CD8-positive, alpha-beta memory T cell (primary cell): Measurements from ENCODE around the gene NDUFV1. TPM values are rescaled to one million over a fixed set of nuclear protein-coding genes. Genes with fewer than 3 reads are reported as not detected.

Experiments
- CTCF ChIA-PET: fragments of 350-600 bp; sonication (Branson Sonifier 250); formaldehyde crosslinking; loops from one replicate; lab custom pipeline; 2021; ENCODE audit warnings: antibody characterized with exemption; lab: Charles Lee
- POLR2A ChIA-PET: fragments of 350-600 bp; sonication (Branson Sonifier 250); formaldehyde crosslinking; loops from one replicate; lab custom pipeline; 2021; ENCODE audit warnings: antibody characterized with exemption; lab: Charles Lee
- DNase-seq, 5 donors: peaks; one replicate each; pipeline versions ENCODE4 v3.0.0 to v3.0.0-alpha.2; 2020 to 2022; ENCODE audit warnings: mixed read lengths in 1 of 5
- H3K27ac ChIP-seq: one replicate; pipeline ENCODE4 v1.7.0; 2013; ENCODE audit warnings: low read depth, mild to moderate bottlenecking, low read length, moderate library complexity
- H3K27me3 ChIP-seq: 2 replicates; pipeline ENCODE4 v1.7.0; 2013; ENCODE audit warnings: low read length, mild to moderate bottlenecking; ENCODE audit not compliant: insufficient read depth, poor library complexity, severe bottlenecking
- H3K36me3 ChIP-seq: 2 replicates; pipeline ENCODE4 v1.7.0; 2013; ENCODE audit warnings: mild to moderate bottlenecking, low read length, moderate library complexity; ENCODE audit not compliant: insufficient read depth
- H3K4me1 ChIP-seq: 2 replicates; pipeline ENCODE4 v1.7.0; 2013; ENCODE audit warnings: mild to moderate bottlenecking, low read length, moderate library complexity; ENCODE audit not compliant: insufficient read depth
- H3K4me3 ChIP-seq: 2 replicates; pipeline ENCODE4 v1.7.0; 2013; ENCODE audit warnings: mild to moderate bottlenecking, low read length
- H3K9me3 ChIP-seq: 2 replicates; pipeline ENCODE4 v1.7.0; 2013; ENCODE audit warnings: mild to moderate bottlenecking, low read length
- H3K27ac Mint-ChIP-seq, 8 donors: one replicate each; pipeline ENCODE4 v1.8.0; 2020 to 2021; ENCODE audit warnings: mixed read lengths in 8 of 8, mild to moderate bottlenecking in 6 of 8, inconsistent platforms in 3 of 8, moderate library complexity in 3 of 8
- H3K27me3 Mint-ChIP-seq, 2 donors: one replicate each; pipeline ENCODE4 v1.8.0; 2020 to 2021; ENCODE audit warnings: mixed read lengths in 2 of 2, mild to moderate bottlenecking in 1 of 2, moderate library complexity in 1 of 2
- H3K36me3 Mint-ChIP-seq, 3 donors: one replicate each; pipeline ENCODE4 v1.8.0; 2020 to 2021; ENCODE audit warnings: mixed read lengths in 3 of 3, inconsistent platforms in 1 of 3, mild to moderate bottlenecking in 1 of 3
- H3K4me1 Mint-ChIP-seq, 3 donors: one replicate each; pipeline ENCODE4 v1.8.0; 2020 to 2021; ENCODE audit warnings: mixed read lengths in 3 of 3, inconsistent platforms in 1 of 3, mild to moderate bottlenecking in 1 of 3
- H3K4me3 Mint-ChIP-seq, 7 donors: one replicate each; pipeline ENCODE4 v1.8.0; 2020 to 2021; ENCODE audit warnings: mixed read lengths in 7 of 7, mild to moderate bottlenecking in 6 of 7, moderate library complexity in 4 of 7, inconsistent platforms in 2 of 7
- H3K9me3 Mint-ChIP-seq, 5 donors: one replicate each; pipeline ENCODE4 v1.8.0; 2020 to 2022; ENCODE audit warnings: mixed read lengths in 5 of 5, mild to moderate bottlenecking in 3 of 5, moderate library complexity in 2 of 5, inconsistent platforms in 1 of 5
- polyA plus RNA-seq: library from polyadenylated mRNA; unstranded; fragments of 300-500 nt; fragmentation: Illumina TruSeq; gene quantifications from one replicate; pipeline ENCODE4 v1.2.3, GENCODE V29; 2021
- total RNA-seq, 2 experiments: library from RNA; stranded (reverse); gene quantifications; one replicate each; pipeline ENCODE4 v1.2.3, GENCODE V29; 2021

The NDUFV1 gene
- total and polyA plus RNA-seq, 3 experiments from 2014 or later = 140 to 326 (median 321) TPM

GRCh38 chr11:67631853-67632174 lies 25.1 kb downstream of the NDUFV1 start:
- no peaks in the 10 kb centered on the region for H3K27me3 Mint-ChIP-seq
- peaks cover 0 to 2% (median 0%) of the 10 kb centered on the region in 3 donors for H3K36me3 Mint-ChIP-seq
- no peaks in the 10 kb centered on the region for H3K9me3 Mint-ChIP-seq
- Histone ChIP-seq H3K27me3 (no peaks in the 10 kb centered on the region), H3K27ac (no peak overlapping the region), H3K9me3 (no peaks in the 10 kb centered on the region), H3K36me3 (no peaks in the 10 kb centered on the region), H3K4me3 (no peak overlapping the region), H3K4me1 (peaks cover 11% of the 10 kb centered on the region)
- H3K4me1 Mint-ChIP-seq = peaks cover 5 to 7% (median 6%) of the 10 kb centered on the region in 3 donors
- H3K27ac Mint-ChIP-seq = peak overlapping the region in 4 of 8 donors; percentile 5 to 86 (median 68)
- ChIA-PET POLR2A (no interaction called here), CTCF (interaction anchor here (1.9 to 7.4 kb wide), 3 partner anchors 17 to 59 kb away, joined by 4 to 88 read pairs (median 80); partner anchors contain the start of gene ACY3)
- H3K4me3 Mint-ChIP-seq = peak overlapping the region; percentile 23 to 89 (median 49)
- DNase-seq = no peak

GRCh38 chr11:67632175-67632981 lies 25.6 kb downstream of the NDUFV1 start:
- H3K4me1 ChIP-seq = peaks cover 11% of the 10 kb centered on the region
- H3K4me1 Mint-ChIP-seq = peaks cover 5 to 7% (median 6%) of the 10 kb centered on the region in 3 donors
- H3K4me3 Mint-ChIP-seq = peak overlapping the region in 5 of 7 donors; percentile 46 to 89 (median 67)
- H3K4me3 ChIP-seq = no peak overlapping the region
- POLR2A ChIA-PET = no interaction called here
- no peak overlapping the region for H3K27ac ChIP-seq
- no peaks in the 10 kb centered on the region for H3K36me3 ChIP-seq
- no peak for DNase-seq
- no peaks in the 10 kb centered on the region for H3K9me3 Mint-ChIP-seq
- no peaks in the 10 kb centered on the region for H3K9me3 ChIP-seq
- peaks cover 0 to 2% (median 0%) of the 10 kb centered on the region in 3 donors for H3K36me3 Mint-ChIP-seq
- H3K27me3 ChIP-seq = no peaks in the 10 kb centered on the region
- H3K27ac Mint-ChIP-seq = peak overlapping the region in 4 of 8 donors; percentile 5 to 86 (median 68)
- CTCF ChIA-PET = interaction anchor here (1.9 to 7.4 kb wide), 3 partner anchors 17 to 59 kb away, joined by 4 to 88 read pairs (median 80); partner anchors contain the start of gene ACY3
- H3K27me3 Mint-ChIP-seq = no peaks in the 10 kb centered on the region

GRCh38 chr11:67632982-67633755 lies 26.4 kb downstream of the NDUFV1 start:
- H3K27me3 Mint-ChIP-seq = no peaks in the 10 kb centered on the region
- ChIA-PET CTCF (interaction anchor here (1.9 to 7.4 kb wide), 3 partner anchors 16 to 58 kb away, joined by 4 to 88 read pairs (median 80); partner anchors contain the start of gene ACY3), POLR2A (no interaction called here)
- peaks cover 5 to 7% (median 6%) of the 10 kb centered on the region in 3 donors for H3K4me1 Mint-ChIP-seq
- no peaks in the 10 kb centered on the region for H3K36me3 ChIP-seq
- H3K9me3 Mint-ChIP-seq = no peaks in the 10 kb centered on the region
- no peaks in the 10 kb centered on the region for H3K9me3 ChIP-seq
- DNase-seq = no peak
- no peak overlapping the region for H3K27ac ChIP-seq
- H3K27me3 ChIP-seq = no peaks in the 10 kb centered on the region
- H3K36me3 Mint-ChIP-seq = peaks cover 0 to 2% (median 0%) of the 10 kb centered on the region in 3 donors
- peaks cover 11% of the 10 kb centered on the region for H3K4me1 ChIP-seq
- peak overlapping the region in 3 of 7 donors; percentile 35 to 76 (median 74) for H3K4me3 Mint-ChIP-seq
- H3K27ac Mint-ChIP-seq = peak overlapping the region in 1 of 8 donors; percentile 51
- H3K4me3 ChIP-seq = no peak overlapping the region

GRCh38 chr11:67633758-67634365 lies 27.1 kb downstream of the NDUFV1 start:
- Histone ChIP-seq H3K27ac (no peak overlapping the region), H3K36me3 (no peaks in the 10 kb centered on the region), H3K4me1 (peaks cover 11% of the 10 kb centered on the region), H3K4me3 (no peak overlapping the region), H3K9me3 (no peaks in the 10 kb centered on the region), H3K27me3 (no peaks in the 10 kb centered on the region)
- Mint-ChIP-seq H3K9me3 (no peaks in the 10 kb centered on the region), H3K27me3 (no peaks in the 10 kb centered on the region), H3K36me3 (peaks cover 0 to 2% (median 0%) of the 10 kb centered on the region in 3 donors), H3K4me3 (peak overlapping the region in 1 of 7 donors; percentile 74), H3K4me1 (peaks cover 5 to 7% (median 6%) of the 10 kb centered on the region in 3 donors), H3K27ac (no peak overlapping the region)
- CTCF ChIA-PET = no interaction called here
- POLR2A ChIA-PET = interaction anchor here (0.5 kb wide), 1 partner anchor 17 kb away, joined by 3 read pairs; no protein-coding TSS in a partner anchor
- DNase-seq = no peak

GRCh38 chr11:67634366-67635230 lies 27.9 kb downstream of the NDUFV1 start:
- H3K4me1 Mint-ChIP-seq = peaks cover 5 to 7% (median 6%) of the 10 kb centered on the region in 3 donors
- ChIA-PET POLR2A (interaction anchor here (0.5 kb wide), 1 partner anchor 16 kb away, joined by 3 read pairs; no protein-coding TSS in a partner anchor), CTCF (interaction anchor here (0.6 kb wide), 1 partner anchor 529 kb away, joined by 3 read pairs; no protein-coding TSS in a partner anchor)
- Histone ChIP-seq H3K4me1 (peaks cover 7% of the 10 kb centered on the region), H3K27me3 (no peaks in the 10 kb centered on the region), H3K27ac (no peak overlapping the region), H3K36me3 (no peaks in the 10 kb centered on the region), H3K9me3 (no peaks in the 10 kb centered on the region), H3K4me3 (no peak overlapping the region)
- H3K27me3 Mint-ChIP-seq = no peaks in the 10 kb centered on the region
- H3K36me3 Mint-ChIP-seq = peaks cover 0 to 2% (median 0%) of the 10 kb centered on the region in 3 donors
- peak overlapping the region in 1 of 7 donors; percentile 82 for H3K4me3 Mint-ChIP-seq
- DNase-seq = no peak
- no peaks in the 10 kb centered on the region for H3K9me3 Mint-ChIP-seq
- H3K27ac Mint-ChIP-seq = no peak overlapping the region

GRCh38 chr11:67635231-67635521 lies 28.4 kb downstream of the NDUFV1 start:
- Histone ChIP-seq H3K4me1 (peaks cover 7% of the 10 kb centered on the region), H3K9me3 (no peaks in the 10 kb centered on the region), H3K27ac (no peak overlapping the region), H3K4me3 (no peak overlapping the region), H3K36me3 (no peaks in the 10 kb centered on the region), H3K27me3 (no peaks in the 10 kb centered on the region)
- Mint-ChIP-seq H3K27ac (no peak overlapping the region), H3K9me3 (no peaks in the 10 kb centered on the region), H3K27me3 (no peaks in the 10 kb centered on the region), H3K36me3 (peaks cover 0 to 2% (median 0%) of the 10 kb centered on the region in 3 donors), H3K4me3 (peak overlapping the region in 1 of 7 donors; percentile 82), H3K4me1 (peaks cover 6 to 8% (median 7%) of the 10 kb centered on the region in 3 donors)
- ChIA-PET CTCF (interaction anchor here (0.6 to 0.9 kb wide), 2 partner anchors 24 to 530 kb away, joined by 3 read pairs; no protein-coding TSS in a partner anchor), POLR2A (interaction anchor here (0.7 kb wide), 1 partner anchor 1499 kb away, joined by 4 read pairs; no protein-coding TSS in a partner anchor)
- DNase-seq = no peak

- peak overlapping the region in 1 of 8 donors; percentile 7 for H3K27ac Mint-ChIP-seq
- H3K27me3 ChIP-seq = no peaks in the 10 kb centered on the region
- POLR2A ChIA-PET = no interaction called here
- no peaks in the 10 kb centered on the region for H3K9me3 ChIP-seq
- H3K9me3 Mint-ChIP-seq = no peaks in the 10 kb centered on the region
- H3K4me1 ChIP-seq = no peaks in the 10 kb centered on the region
- DNase-seq = no peak
- no peaks in the 10 kb centered on the region for H3K36me3 ChIP-seq
- peaks cover 0 to 4% (median under 1%) of the 10 kb centered on the region in 3 donors for H3K4me1 Mint-ChIP-seq
- H3K27ac ChIP-seq = no peak overlapping the region
- no peak overlapping the region for H3K4me3 Mint-ChIP-seq
- no peak overlapping the region for H3K4me3 ChIP-seq
- H3K27me3 Mint-ChIP-seq = no peaks in the 10 kb centered on the region
- no peaks in the 10 kb centered on the region for H3K36me3 Mint-ChIP-seq
- CTCF ChIA-PET = interaction anchor here (1.3 kb wide), 1 partner anchor 9 kb away, joined by 3 read pairs; no protein-coding TSS in a partner anchor
Measured at GRCh38 chr11:67636962-67637361, 30.2 kb downstream of the NDUFV1 start.
